HCT116 (cell line): Measurements from ENCODE around the gene PIM1. TPM values are rescaled to one million over a fixed set of nuclear protein-coding genes. Genes with fewer than 3 reads are reported as not detected.

Experiments
- ATAC-seq: fragments of 200-7000 bp; cut with Tn5 transposase; 2 replicates; pipeline ENCODE4 v1.9.1; 2020; ENCODE audit warnings: mild to moderate bottlenecking, moderate library complexity
- BruUV-seq: library from RNA; stranded (reverse); fragments of 400-500 nt; replicated peaks from 2 replicates; lab custom pipeline; 2021; lab: Mats Ljungman, UMichigan
- CTCF ChIA-PET: fragments of 300-600 bp; sonication (Branson Sonifier 250); formaldehyde crosslinking; loops from one replicate; lab custom pipeline; 2021; ENCODE audit warnings: antibody characterized with exemption; lab: Charles Lee
- POLR2A ChIA-PET: fragments of 300-600, 350-600 bp; sonication (Branson Sonifier 250); formaldehyde crosslinking; loops from one replicate; lab custom pipeline; 2021; ENCODE audit warnings: antibody characterized with exemption; lab: Charles Lee
- RAD21 ChIA-PET, 2 experiments: fragments of 300-600 bp; sonication (Branson Sonifier 250); formaldehyde crosslinking; loops; one replicate each; lab custom pipeline; 2023; ENCODE audit warnings: low total read pairs in 2 of 2; ENCODE audit not compliant: uncharacterized antibody in 2 of 2, unreplicated experiment in 2 of 2, low non-redundant PET in 1 of 2; lab: Charles Lee
- DNase-seq: peaks from one replicate; pipeline ENCODE4 v3.0.0-alpha.2; 2010; ENCODE audit warnings: low read depth, low spot score
- H2AFZ ChIP-seq: fragments of 200-600 bp; shearing (Covaris generic), sonication (generic); 2 replicates; pipeline ENCODE4 v1.6.1; 2017; ENCODE audit warnings: low read depth, mixed run types, mixed read lengths, antibody characterized with exemption, low read length; ENCODE audit not compliant: poor library complexity, severe bottlenecking
- H3K27ac ChIP-seq: 2 replicates; pipeline ENCODE4 v1.5.1; 2012; ENCODE audit warnings: low read depth, low read length
- H3K27me3 ChIP-seq: fragments of 200-600 bp; sonication (generic); 2 replicates; pipeline ENCODE4 v1.6.1; 2016; ENCODE audit warnings: mixed run types, low read length, mixed read lengths; ENCODE audit not compliant: insufficient read depth
- H3K36me3 ChIP-seq, 2 experiments: fragments of 200-500 bp in 1 of 2; fragments of 200-600 bp in 1 of 2; sonication (Bioruptor generic) in 1 of 2; sonication (generic) in 1 of 2; 2 replicates each; pipeline versions ENCODE4 v1.5.1 to v1.6.1; 2014 to 2016; ENCODE audit warnings: low read length in 2 of 2, inconsistent platforms in 1 of 2, mixed read lengths in 1 of 2, mixed run types in 1 of 2; ENCODE audit not compliant: insufficient read depth in 2 of 2, control insufficient read depth in 1 of 2
- H3K4me1 ChIP-seq, 2 experiments: fragments of 200-600 bp in 1 of 2; sonication (generic) in 1 of 2; 2 replicates each; pipeline versions ENCODE4 v1.5.1 to v1.6.1; 2012 to 2017; ENCODE audit warnings: low read length in 2 of 2, inconsistent platforms in 1 of 2, mild to moderate bottlenecking in 1 of 2, mixed read lengths in 1 of 2, mixed run types in 1 of 2, moderate library complexity in 1 of 2; ENCODE audit not compliant: insufficient read depth in 2 of 2, control insufficient read depth in 1 of 2
- H3K4me2 ChIP-seq: fragments of 200-600 bp; sonication (generic); 2 replicates; pipeline ENCODE4 v1.6.1; 2017; ENCODE audit warnings: mixed run types, low read length, mixed read lengths
- H3K4me3 ChIP-seq, 2 experiments: fragments of 200-600 bp in 1 of 2; sonication (generic) in 1 of 2; replicated peaks in 1 of 2; 2 replicates each; pipeline ENCODE4 v1.5.1; 2011 to 2016; ENCODE audit warnings: low read length in 2 of 2, control low read depth in 1 of 2, low read depth in 1 of 2, mild to moderate bottlenecking in 1 of 2, mixed read lengths in 1 of 2, mixed run types in 1 of 2
- H3K79me2 ChIP-seq: fragments of 200-600 bp; sonication (generic); 2 replicates; pipeline ENCODE4 v1.6.1; 2017; ENCODE audit warnings: mild to moderate bottlenecking, mixed run types, low read length, moderate library complexity, mixed read lengths; ENCODE audit not compliant: insufficient read depth
- H3K9ac ChIP-seq: fragments of 200-600 bp; sonication (generic); 2 replicates; pipeline ENCODE4 v1.6.1; 2016; ENCODE audit warnings: low read length, mixed read lengths
- H3K9me2 ChIP-seq: fragments of 200-600 bp; sonication (generic), shearing (Covaris generic); 2 replicates; pipeline ENCODE4 v1.6.1; 2017; ENCODE audit warnings: mixed run types, mild to moderate bottlenecking, moderate library complexity; ENCODE audit not compliant: insufficient read depth
- H3K9me3 ChIP-seq, 2 experiments: fragments of 200-500 bp in 1 of 2; fragments of 200-600 bp in 1 of 2; sonication (Bioruptor generic) in 1 of 2; sonication (generic) in 1 of 2; 2 replicates each; pipeline ENCODE4 v1.6.1; 2014 to 2017; ENCODE audit warnings: low read length in 2 of 2, mixed read lengths in 2 of 2, inconsistent platforms in 1 of 2, low read depth in 1 of 2, mild to moderate bottlenecking in 1 of 2, mixed run types in 1 of 2, moderate library complexity in 1 of 2; ENCODE audit not compliant: control insufficient read depth in 1 of 2, insufficient read depth in 1 of 2
- H4K20me1 ChIP-seq: fragments of 200-600 bp; sonication (generic), shearing (Covaris generic); 2 replicates; pipeline ENCODE4 v1.6.1; 2017; ENCODE audit warnings: mixed run types, mild to moderate bottlenecking, moderate library complexity; ENCODE audit not compliant: insufficient read depth
- EZH2phosphoT487 ChIP-seq: fragments of 200-600 bp; IDR thresholded peaks from 2 replicates; pipeline ENCODE4 v1.6.1; 2018; ENCODE audit warnings: antibody characterized with exemption, borderline replicate concordance
- SIN3A ChIP-seq: IDR thresholded peaks from 2 replicates; pipeline ENCODE4 v1.6.1; 2012; ENCODE audit warnings: low read depth
- SP1 ChIP-seq: IDR thresholded peaks from 2 replicates; pipeline ENCODE4 v1.6.1; 2012; ENCODE audit warnings: low read depth
- SRF ChIP-seq: IDR thresholded peaks from 2 replicates; pipeline ENCODE4 v1.6.1; 2012; ENCODE audit warnings: low read depth
- intact Hi-C: fragments of 100-400 bp; cut with micrococcal nuclease; formaldehyde crosslinking; loops from 2 replicates; pipeline ENCODE4 v1.10.0; 2022
- total RNA-seq: library from RNA; stranded (reverse); gene quantifications from one replicate; pipeline ENCODE4 v1.2.1, GENCODE V29; 2021; ENCODE audit not compliant: unreplicated experiment
- TF ChIP-seq, protein P1 (sequence below), 3 experiments: fragments of 200-600 bp in 1 of 3; sonication (generic) in 1 of 3; IDR thresholded peaks in 2 of 3; conservative IDR thresholded peaks in 1 of 3; 2 replicates each; pipeline ENCODE4 v1.5.1; 2012 to 2017; ENCODE audit warnings: low read depth in 2 of 3, low read length in 2 of 3, antibody characterized with exemption in 1 of 3, borderline replicate concordance in 1 of 3, control low read depth in 1 of 3, mild to moderate bottlenecking in 1 of 3, mixed read lengths in 1 of 3, mixed run types in 1 of 3, moderate library complexity in 1 of 3; ENCODE audit not compliant: insufficient read depth in 1 of 3

The PIM1 gene
- total RNA-seq, 1 experiment from 2014 or later, result 26.2 TPM

DNA sequence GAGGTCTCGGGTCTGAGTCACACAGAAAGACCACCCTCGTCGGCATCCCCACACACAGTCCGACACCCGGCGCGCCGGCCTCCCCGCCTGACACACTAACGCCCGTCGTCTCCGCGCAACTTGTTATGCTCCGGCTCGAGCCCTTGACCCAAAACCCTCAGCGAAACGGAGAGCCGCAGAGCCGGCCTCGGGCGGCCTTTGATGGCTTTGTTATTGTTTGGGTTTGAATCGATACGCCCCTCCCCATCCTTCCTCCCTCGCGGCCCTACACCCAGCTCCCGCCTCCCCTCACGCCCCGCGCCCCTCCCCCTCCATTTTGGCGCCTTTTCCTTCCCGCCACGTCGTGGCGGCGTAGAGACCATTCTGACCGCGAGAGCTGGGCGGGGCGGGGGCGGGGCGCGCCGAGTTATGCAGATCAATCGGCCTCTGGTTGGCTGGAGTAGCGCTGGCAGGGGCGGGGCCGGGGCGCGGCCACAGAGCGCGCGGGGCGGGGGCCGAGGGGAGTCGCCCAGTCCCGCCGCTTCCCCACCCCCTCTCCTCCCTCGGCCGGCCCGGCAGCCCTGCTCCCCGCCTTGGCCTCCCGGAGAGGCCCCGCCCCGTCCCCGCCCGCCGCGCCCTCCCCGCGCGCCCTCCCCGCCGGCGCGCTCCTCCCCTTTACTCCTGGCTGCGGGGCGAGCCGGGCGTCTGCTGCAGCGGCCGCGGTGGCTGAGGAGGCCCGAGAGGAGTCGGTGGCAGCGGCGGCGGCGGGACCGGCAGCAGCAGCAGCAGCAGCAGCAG lies at the start of gene PIM1 (continued):
- TF ChIP-seq, protein P1, sequence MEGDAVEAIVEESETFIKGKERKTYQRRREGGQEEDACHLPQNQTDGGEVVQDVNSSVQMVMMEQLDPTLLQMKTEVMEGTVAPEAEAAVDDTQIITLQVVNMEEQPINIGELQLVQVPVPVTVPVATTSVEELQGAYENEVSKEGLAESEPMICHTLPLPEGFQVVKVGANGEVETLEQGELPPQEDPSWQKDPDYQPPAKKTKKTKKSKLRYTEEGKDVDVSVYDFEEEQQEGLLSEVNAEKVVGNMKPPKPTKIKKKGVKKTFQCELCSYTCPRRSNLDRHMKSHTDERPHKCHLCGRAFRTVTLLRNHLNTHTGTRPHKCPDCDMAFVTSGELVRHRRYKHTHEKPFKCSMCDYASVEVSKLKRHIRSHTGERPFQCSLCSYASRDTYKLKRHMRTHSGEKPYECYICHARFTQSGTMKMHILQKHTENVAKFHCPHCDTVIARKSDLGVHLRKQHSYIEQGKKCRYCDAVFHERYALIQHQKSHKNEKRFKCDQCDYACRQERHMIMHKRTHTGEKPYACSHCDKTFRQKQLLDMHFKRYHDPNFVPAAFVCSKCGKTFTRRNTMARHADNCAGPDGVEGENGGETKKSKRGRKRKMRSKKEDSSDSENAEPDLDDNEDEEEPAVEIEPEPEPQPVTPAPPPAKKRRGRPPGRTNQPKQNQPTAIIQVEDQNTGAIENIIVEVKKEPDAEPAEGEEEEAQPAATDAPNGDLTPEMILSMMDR (IDR thresholded peaks at IDR 0.05 in 2 of 3, conservative IDR thresholded peaks at IDR 0.05 in 1 of 3; ENCODE audit: borderline replicate concordance in 1 of 3, insufficient read depth in 1 of 3, low read depth in 2 of 3, low read length in 2 of 3), result no peak

DNA sequence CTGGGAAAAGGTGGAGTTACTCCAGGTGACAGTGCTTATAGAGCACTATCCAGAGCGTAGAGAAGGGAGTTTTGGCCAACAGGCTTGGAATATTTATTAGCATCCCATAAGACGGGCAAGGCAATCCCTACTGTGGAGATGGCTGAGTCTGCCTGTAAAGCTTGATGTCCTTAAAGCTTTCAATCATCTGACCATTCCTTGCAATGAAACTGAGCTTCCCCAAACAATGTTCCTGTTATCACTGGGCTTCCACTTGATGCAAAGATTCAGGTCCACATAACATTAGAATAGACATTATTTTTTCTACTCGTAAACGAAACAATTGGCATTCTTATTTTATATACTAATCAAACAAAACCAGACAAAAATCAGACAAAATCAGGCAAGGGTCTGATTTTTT lies 48.4 kb upstream of the PIM1 start:
- H2AFZ ChIP-seq, result no peak overlapping the region
- H3K9me2 ChIP-seq, result no peaks in the 10 kb centered on the region
- no peak overlapping the region for H3K9ac ChIP-seq
- BruUV-seq, result no TSS peak
- H3K27ac ChIP-seq, result no peak overlapping the region
- ATAC-seq (no peak), DNase-seq (no peak)
- peaks cover 8 to 14% of the 10 kb centered on the region in 2 experiments for H3K4me1 ChIP-seq
- H3K4me3 ChIP-seq, result no peak overlapping the region
- intact Hi-C loops, result no loop called here
- no peak overlapping the region for H3K4me2 ChIP-seq
- CTCF ChIA-PET, result no interaction called here
- POLR2A ChIA-PET, result no interaction called here
- no peaks in the 10 kb centered on the region for H3K36me3 ChIP-seq
- RAD21 ChIA-PET, result no interaction called here
- H3K9me3 ChIP-seq, result no peaks in the 10 kb centered on the region
- no peaks in the 10 kb centered on the region for H4K20me1 ChIP-seq
- H3K27me3 ChIP-seq, result no peaks in the 10 kb centered on the region
- no peaks in the 10 kb centered on the region for H3K79me2 ChIP-seq
- TF ChIP-seq SP1 (no peak), SRF (no peak), SIN3A (no peak), EZH2phosphoT487 (no peak)
